ENCODE results near the gene CASZ1. TPM values are rescaled to one million over a fixed set of nuclear protein-coding genes. Genes with fewer than 3 reads are reported as not detected.

The CASZ1 gene
- total RNA-seq, 2 donors from 2014 or later = 18.4 to 21.5 TPM

- DNase-seq (ENCODE audit: low spot score) = no peak
- intact Hi-C loops (cut with DNase I) = no loop called here
Measured at GRCh38 chr1:10764296-10764798, 32.1 kb downstream of the CASZ1 start.

- intact Hi-C loops (cut with DNase I) = no loop called here
- DNase-seq (ENCODE audit: low spot score) = no peak
Measured at GRCh38 chr1:10762875-10763274, 33.6 kb downstream of the CASZ1 start.

- intact Hi-C loops (cut with DNase I) = no loop called here
- DNase-seq (ENCODE audit: low spot score) = no peak
Measured at GRCh38 chr1:10762153-10762523, 34.3 kb downstream of the CASZ1 start.

GRCh38 chr1:10761503-10762152 lies 34.8 kb downstream of the CASZ1 start:
- no peak for DNase-seq (ENCODE audit: low spot score)
- intact Hi-C loops (cut with DNase I) = no loop called here

- intact Hi-C loops (cut with DNase I) = no loop called here
- no peak for DNase-seq (ENCODE audit: low spot score)
Measured at GRCh38 chr1:10760566-10761502, 35.6 kb downstream of the CASZ1 start.

GRCh38 chr1:10759413-10760200 lies 36.8 kb downstream of the CASZ1 start:
- no peak for DNase-seq (ENCODE audit: low spot score)
- intact Hi-C loops (cut with DNase I) = no loop called here

GRCh38 chr1:10756842-10757241 lies 39.6 kb downstream of the CASZ1 start:
- intact Hi-C loops (cut with DNase I) = no loop called here
- DNase-seq (ENCODE audit: low spot score) = no peak

GRCh38 chr1:10755970-10756521 lies 40.4 kb downstream of the CASZ1 start:
- intact Hi-C loops (cut with DNase I) = no loop called here

GRCh38 chr1:10754568-10755329 lies 41.7 kb downstream of the CASZ1 start:
- DNase-seq (ENCODE audit: low spot score) = no peak
- intact Hi-C loops (cut with DNase I) = no loop called here

More at GRCh38 chr1:10755970-10756521, 40.4 kb downstream of the CASZ1 start:
- no peak for DNase-seq (ENCODE audit: low spot score)

GRCh38 chr1:10753299-10753698 lies 43.1 kb downstream of the CASZ1 start:
- intact Hi-C loops (cut with DNase I) = no loop called here
- DNase-seq (ENCODE audit: low spot score) = no peak

- intact Hi-C loops (cut with DNase I) = no loop called here
Measured at GRCh38 chr1:10751561-10752085, 44.8 kb downstream of the CASZ1 start.

GRCh38 chr1:10751160-10751559 lies 45.3 kb downstream of the CASZ1 start:
- intact Hi-C loops (cut with DNase I) = no loop called here
- DNase-seq (ENCODE audit: low spot score) = no peak

More at GRCh38 chr1:10751561-10752085, 44.8 kb downstream of the CASZ1 start:
- DNase-seq (ENCODE audit: low spot score) = no peak

GRCh38 chr1:10745886-10746455 lies 50.5 kb downstream of the CASZ1 start:
- DNase-seq (ENCODE audit: low spot score) = no peak
- intact Hi-C loops (cut with DNase I) = loop anchor here in 1 of 2 donors (10.0 kb wide), 1 partner anchor 61 kb away; no protein-coding TSS in a partner anchor

GRCh38 chr1:10745383-10745782 lies 51.1 kb downstream of the CASZ1 start:
- no peak for DNase-seq (ENCODE audit: low spot score)
- intact Hi-C loops (cut with DNase I) = loop anchor here in 1 of 2 donors (10.0 kb wide), 1 partner anchor 61 kb away; no protein-coding TSS in a partner anchor

- intact Hi-C loops (cut with DNase I) = loop anchor here in 1 of 2 donors (10.0 kb wide), 1 partner anchor 60 kb away; no protein-coding TSS in a partner anchor
- DNase-seq (ENCODE audit: low spot score) = no peak
Measured at GRCh38 chr1:10744654-10745238, 51.7 kb downstream of the CASZ1 start.

- intact Hi-C loops (cut with DNase I) = loop anchor here in 1 of 2 donors (10.0 kb wide), 1 partner anchor 59 kb away; no protein-coding TSS in a partner anchor
- no peak for DNase-seq (ENCODE audit: low spot score)
Measured at GRCh38 chr1:10744029-10744428, 52.4 kb downstream of the CASZ1 start.

GRCh38 chr1:10741696-10742095 lies 54.8 kb downstream of the CASZ1 start:
- no peak for DNase-seq (ENCODE audit: low spot score)
- intact Hi-C loops (cut with DNase I) = loop anchor here in 1 of 2 donors (10.0 kb wide), 1 partner anchor 57 kb away; no protein-coding TSS in a partner anchor

All from posterior vena cava (tissue), 2 donors.